ENCODE results near the gene ITGB4. TPM values are rescaled to one million over a fixed set of nuclear protein-coding genes. Genes with fewer than 3 reads are reported as not detected.

Gene ITGB4
- total RNA-seq, 2 donors from 2014 or later, result 3.4 to 5.1 TPM

- H3K4me1 ChIP-seq (ENCODE audit: control insufficient read depth, insufficient read depth, low read length), result peaks cover 4% of the 10 kb centered on the region
- WGBS, 2 experiments (ENCODE audit: insufficient coverage in 1 of 2, insufficient read length in 1 of 2), result 6 to 23% methylated on average over 16 to 43 of the region's 43 CpGs
- Mint-ChIP-seq H3K27me3 (ENCODE audit: insufficient read depth) (no peaks in the 10 kb centered on the region), H3K4me1 (peaks cover 29% of the 10 kb centered on the region), H3K4me3 (peak overlapping the region; percentile 78), H3K36me3 (ENCODE audit: low read depth) (peaks cover 9% of the 10 kb centered on the region), H3K27ac (peak overlapping the region; percentile 98), H3K9me3 (no peaks in the 10 kb centered on the region)
- H3K9ac ChIP-seq (ENCODE audit: extremely low read depth, low read length, poor library complexity, severe bottlenecking), result peak overlapping the region; percentile 99
- H3K36me3 ChIP-seq (ENCODE audit: control insufficient read depth, insufficient read depth, low read length), result no peaks in the 10 kb centered on the region
- TF ChIP-seq CTCF (conservative IDR thresholded peaks at IDR 0.05), result no peak
- no peaks in the 10 kb centered on the region for H3K27me3 ChIP-seq (ENCODE audit: control insufficient read depth, insufficient read depth, low read length, poor library complexity, severe bottlenecking)
- H3K4me3 ChIP-seq (ENCODE audit: low read length), result peak overlapping the region; percentile 90
- no peaks in the 10 kb centered on the region for H3K9me3 ChIP-seq (ENCODE audit: control insufficient read depth, low read length)
- peak overlapping the region; percentile 95 for H3K27ac ChIP-seq (ENCODE audit: low read depth, low read length)
- no peak for DNase-seq
Observed at GRCh38 chr17:75785016-75785890, 64.0 kb downstream of the ITGB4 start.

- no peak overlapping the region for H3K4me3 Mint-ChIP-seq
- H3K9ac ChIP-seq (ENCODE audit: extremely low read depth, low read length, poor library complexity, severe bottlenecking), result no peak overlapping the region
- H3K27ac ChIP-seq (ENCODE audit: low read depth, low read length), result no peak overlapping the region
- peaks cover 14% of the 10 kb centered on the region for H3K4me1 Mint-ChIP-seq
- H3K9me3 Mint-ChIP-seq, result no peaks in the 10 kb centered on the region
- no peak for TF ChIP-seq CTCF (conservative IDR thresholded peaks at IDR 0.05)
- H3K27ac Mint-ChIP-seq, result no peak overlapping the region
- no peaks in the 10 kb centered on the region for H3K27me3 ChIP-seq (ENCODE audit: control insufficient read depth, insufficient read depth, low read length, poor library complexity, severe bottlenecking)
- H3K27me3 Mint-ChIP-seq (ENCODE audit: insufficient read depth), result no peaks in the 10 kb centered on the region
- 96 to 97% methylated on average over 5 of the region's 6 CpGs for WGBS, 2 experiments (ENCODE audit: insufficient coverage in 1 of 2, insufficient read length in 1 of 2)
- no peak for DNase-seq
- peaks cover 38% of the 10 kb centered on the region for H3K36me3 ChIP-seq (ENCODE audit: control insufficient read depth, insufficient read depth, low read length)
- H3K9me3 ChIP-seq (ENCODE audit: control insufficient read depth, low read length), result no peaks in the 10 kb centered on the region
- peaks cover 3% of the 10 kb centered on the region for H3K4me1 ChIP-seq (ENCODE audit: control insufficient read depth, insufficient read depth, low read length)
- H3K36me3 Mint-ChIP-seq (ENCODE audit: low read depth), result peaks cover 41% of the 10 kb centered on the region
- H3K4me3 ChIP-seq (ENCODE audit: low read length), result no peak overlapping the region
Observed at GRCh38 chr17:75791254-75791653, 70.0 kb downstream of the ITGB4 start.

- H3K4me3 ChIP-seq (ENCODE audit: low read length), result no peak overlapping the region
- no peaks in the 10 kb centered on the region for H3K9me3 ChIP-seq (ENCODE audit: control insufficient read depth, low read length)
- no peak overlapping the region for H3K27ac ChIP-seq (ENCODE audit: low read depth, low read length)
- Mint-ChIP-seq H3K27me3 (ENCODE audit: insufficient read depth) (no peaks in the 10 kb centered on the region), H3K4me3 (no peak overlapping the region), H3K4me1 (peaks cover 9% of the 10 kb centered on the region), H3K27ac (no peak overlapping the region), H3K9me3 (no peaks in the 10 kb centered on the region), H3K36me3 (ENCODE audit: low read depth) (peaks cover 50% of the 10 kb centered on the region)
- peaks cover 3% of the 10 kb centered on the region for H3K4me1 ChIP-seq (ENCODE audit: control insufficient read depth, insufficient read depth, low read length)
- no peaks in the 10 kb centered on the region for H3K27me3 ChIP-seq (ENCODE audit: control insufficient read depth, insufficient read depth, low read length, poor library complexity, severe bottlenecking)
- no peak overlapping the region for H3K9ac ChIP-seq (ENCODE audit: extremely low read depth, low read length, poor library complexity, severe bottlenecking)
- TF ChIP-seq CTCF (conservative IDR thresholded peaks at IDR 0.05), result no peak
- DNase-seq, result no peak
- WGBS, 2 experiments (ENCODE audit: insufficient coverage in 1 of 2, insufficient read length in 1 of 2), result 92% methylated on average over 1 of the region's 1 CpG; no CpG with 5 or more reads in 1 of the 2 experiments
- peaks cover 54% of the 10 kb centered on the region for H3K36me3 ChIP-seq (ENCODE audit: control insufficient read depth, insufficient read depth, low read length)
Observed at GRCh38 chr17:75793460-75793859, 72.2 kb downstream of the ITGB4 start.
